ENCODE data around the gene KDM2A.

The KDM2A gene

DNA sequence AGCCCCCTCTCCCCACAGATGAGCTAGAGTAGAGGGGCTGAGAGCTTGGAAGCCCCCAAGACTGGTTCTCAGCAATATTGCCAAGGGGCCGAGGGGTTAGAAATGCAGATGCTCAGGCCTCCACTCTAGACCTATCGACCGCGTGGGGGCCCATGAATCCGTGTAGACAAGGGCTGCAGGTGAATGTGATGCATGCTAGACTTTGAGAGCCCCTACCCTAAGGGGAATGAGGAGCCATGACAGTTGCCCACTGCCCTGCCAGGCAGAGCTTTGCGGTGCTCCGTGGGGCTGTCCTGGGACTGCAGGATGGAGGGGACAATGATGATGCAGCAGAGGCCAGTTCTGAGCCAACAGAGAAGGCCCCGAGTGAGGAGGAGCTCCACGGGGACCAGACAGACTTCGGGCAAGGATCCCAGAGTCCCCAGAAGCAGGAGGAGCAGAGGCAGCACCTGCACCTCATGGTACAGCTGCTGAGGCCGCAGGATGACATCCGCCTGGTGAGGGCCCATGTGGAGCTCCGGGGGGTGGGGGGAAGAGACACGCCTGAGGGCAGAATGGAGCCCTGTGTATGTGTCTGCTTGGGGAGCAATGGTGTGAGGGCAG, 185.5 kb downstream of the KDM2A start:
- DNase-seq = no peak

- DNase-seq = no peak
These were observed 187.9 kb downstream of the KDM2A start for GRCh38 chr11:67306769-67307544.

DNA sequence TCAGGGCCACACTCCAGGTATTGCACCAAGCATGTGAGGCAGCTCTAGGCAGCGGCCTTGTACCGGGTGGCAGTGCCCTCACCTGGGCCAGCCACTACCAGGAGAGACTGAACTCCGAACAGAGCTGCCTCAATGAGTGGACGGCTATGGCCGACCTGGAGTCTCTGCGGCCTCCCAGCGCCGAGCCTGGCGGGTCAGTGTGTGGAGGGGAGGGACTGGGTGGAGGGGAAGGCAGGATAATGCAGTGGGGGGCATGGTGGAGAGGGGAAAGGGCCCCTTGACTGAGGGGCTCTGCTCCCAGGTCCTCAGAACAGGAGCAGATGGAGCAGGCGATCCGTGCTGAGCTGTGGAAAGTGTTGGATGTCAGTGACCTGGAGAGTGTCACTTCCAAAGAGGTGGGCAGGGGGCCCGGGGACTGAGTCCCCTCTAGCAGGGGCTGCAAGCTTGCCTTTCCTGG, 188.5 kb downstream of the KDM2A start:
- no peak for DNase-seq
